Neuronal stem cell (in vitro differentiated cells): ENCODE data around the gene FGF3.
A peak's percentile ranks its signal among the peaks of the same experiment; 100 is the strongest.

Source experiments
- DNase-seq: peaks from one replicate; pipeline ENCODE4 v3.0.0-alpha.2; 2013; ENCODE audit warnings: low spot score
- H2AFZ ChIP-seq: one replicate; pipeline ENCODE4 v1.6.1; 2013; ENCODE audit warnings: mild to moderate bottlenecking, low read length, inconsistent platforms
- H2AK5ac ChIP-seq: 2 replicates; pipeline ENCODE4 v1.6.1; 2013; ENCODE audit warnings: low read depth, mild to moderate bottlenecking, inconsistent platforms, low read length, moderate library complexity, mixed read lengths
- H2BK120ac ChIP-seq: 2 replicates; pipeline ENCODE4 v1.6.1; 2013; ENCODE audit warnings: low read depth, mild to moderate bottlenecking, inconsistent platforms, low read length, moderate library complexity, mixed read lengths
- H2BK12ac ChIP-seq: one replicate; pipeline ENCODE4 v1.6.1; 2013; ENCODE audit warnings: low read length, inconsistent platforms
- H2BK15ac ChIP-seq: 2 replicates; pipeline ENCODE4 v1.6.1; 2013; ENCODE audit warnings: mild to moderate bottlenecking, low read length, inconsistent platforms, mixed read lengths
- H2BK5ac ChIP-seq: one replicate; pipeline ENCODE4 v1.6.1; 2013; ENCODE audit warnings: inconsistent platforms, mild to moderate bottlenecking, low read length, moderate library complexity
- H3K14ac ChIP-seq: one replicate; pipeline ENCODE4 v1.6.1; 2013; ENCODE audit warnings: low read length, inconsistent platforms
- H3K18ac ChIP-seq: 2 replicates; pipeline ENCODE4 v1.6.1; 2013; ENCODE audit warnings: low read length, inconsistent platforms
- H3K23ac ChIP-seq: 2 replicates; pipeline ENCODE4 v1.6.1; 2013; ENCODE audit warnings: low read depth, mild to moderate bottlenecking, mixed read lengths, low read length, inconsistent platforms; ENCODE audit not compliant: poor library complexity
- H3K27ac ChIP-seq: replicated peaks from 3 replicates; pipeline ENCODE4 v1.5.1; 2013; ENCODE audit warnings: low read length, inconsistent platforms
- H3K27me3 ChIP-seq, 3 experiments: 2 replicates each; pipeline ENCODE4 v1.6.1; 2013; ENCODE audit warnings: low read length in 3 of 3, mild to moderate bottlenecking in 2 of 3, inconsistent platforms in 1 of 3, low read depth in 1 of 3, mixed read lengths in 1 of 3, moderate library complexity in 1 of 3; ENCODE audit not compliant: control insufficient read depth in 3 of 3, insufficient read depth in 3 of 3
- H3K36me3 ChIP-seq, 2 donors: replicated peaks in 1 of 2; 2 replicates each; pipeline ENCODE4 v1.6.1; 2013; ENCODE audit warnings: low read length in 2 of 2; ENCODE audit not compliant: control insufficient read depth in 2 of 2, insufficient read depth in 2 of 2
- H3K4ac ChIP-seq: 2 replicates; pipeline ENCODE4 v1.6.1; 2013; ENCODE audit warnings: inconsistent platforms, mild to moderate bottlenecking, low read length, moderate library complexity
- H3K4me1 ChIP-seq, 2 donors: 1 replicate in 1 of 2; 2 replicates in 1 of 2; pipeline ENCODE4 v1.6.1; 2013; ENCODE audit warnings: low read length in 2 of 2, low read depth in 1 of 2; ENCODE audit not compliant: control insufficient read depth in 2 of 2, insufficient read depth in 1 of 2
- H3K4me2 ChIP-seq: one replicate; pipeline ENCODE4 v1.6.1; 2013; ENCODE audit warnings: mild to moderate bottlenecking, low read length, inconsistent platforms; ENCODE audit not compliant: insufficient read depth, poor library complexity, severe bottlenecking
- H3K4me3 ChIP-seq, 2 donors: 2 replicates each; pipeline ENCODE4 v1.5.1; 2013; ENCODE audit warnings: low read length in 2 of 2, mild to moderate bottlenecking in 2 of 2, inconsistent platforms in 1 of 2, moderate library complexity in 1 of 2
- H3K79me1 ChIP-seq: one replicate; pipeline ENCODE4 v1.6.1; 2013; ENCODE audit warnings: low read depth, mild to moderate bottlenecking, inconsistent platforms, low read length, moderate library complexity
- H3K9ac ChIP-seq: one replicate; pipeline ENCODE4 v1.6.1; 2013; ENCODE audit warnings: mild to moderate bottlenecking, low read depth, low read length, inconsistent platforms; ENCODE audit not compliant: poor library complexity
- H3K9me3 ChIP-seq, 2 donors: replicated peaks in 1 of 2; 2 replicates each; pipeline versions ENCODE3 to v1.6.1; 2013; ENCODE audit warnings: low read length in 2 of 2, mild to moderate bottlenecking in 2 of 2, inconsistent platforms in 1 of 2, low read depth in 1 of 2, mixed read lengths in 1 of 2, moderate library complexity in 1 of 2; ENCODE audit not compliant: control insufficient read depth in 2 of 2, insufficient read depth in 1 of 2
- H4K8ac ChIP-seq: one replicate; pipeline ENCODE4 v1.6.1; 2013; ENCODE audit warnings: low read depth, mild to moderate bottlenecking, inconsistent platforms, low read length, moderate library complexity
- H4K91ac ChIP-seq: one replicate; pipeline ENCODE4 v1.6.1; 2013; ENCODE audit warnings: low read length, low read depth, mild to moderate bottlenecking, inconsistent platforms; ENCODE audit not compliant: poor library complexity
- WGBS, 2 donors: extraction: QIAGEN DNeasy Blood & Tissue Kit; methylation state at CpG; one replicate each; pipeline ENCODE4 v1.1.7; 2013; ENCODE audit warnings: missing lambda C conversion rate in 2 of 2, mixed read lengths in 1 of 2; ENCODE audit not compliant: insufficient read length in 2 of 2, insufficient replicate concordance in 1 of 2; ENCODE audit errors: extremely low coverage in 2 of 2; 5-methylcytosine and 5-hydroxymethylcytosine counted together

FGF3 gene

GRCh38 chr11:69791276-69792180, 27.7 kb downstream of the FGF3 start:
- Histone ChIP-seq H3K23ac (peak overlapping the region; percentile 27), H4K91ac (no peak overlapping the region), H3K4ac (no peak overlapping the region), H3K14ac (peak overlapping the region; percentile 73), H2AK5ac (peak overlapping the region; percentile 12), H2BK120ac (no peak overlapping the region), H3K4me2 (no peak overlapping the region), H2BK12ac (no peak overlapping the region), H3K4me3 (no peak overlapping the region), H2BK15ac (no peak overlapping the region), H3K9me3 (no peaks in the 10 kb centered on the region), H3K36me3 (no peaks in the 10 kb centered on the region), H3K18ac (peak overlapping the region; percentile 55), H3K27ac (no peak overlapping the region), H3K9ac (peak overlapping the region; percentile 57), H4K8ac (no peak overlapping the region), H2AFZ (no peak overlapping the region), H2BK5ac (peak overlapping the region; percentile 10), H3K27me3 (peaks cover 0 to 24% (median 2%) of the 10 kb centered on the region in 3 experiments), H3K79me1 (peaks cover 5% of the 10 kb centered on the region), H3K4me1 (peaks cover 0 to 5% of the 10 kb centered on the region in 2 donors)
- WGBS, 2 donors: no CpG with 5 or more reads among the region's 25 CpGs
- DNase-seq: no peak

- Histone ChIP-seq H2BK15ac (peak overlapping the region; percentile 38), H2BK5ac (no peak overlapping the region), H4K8ac (peak overlapping the region; percentile 17), H3K4ac (no peak overlapping the region), H3K4me1 (peaks cover 0 to 5% of the 10 kb centered on the region in 2 donors), H2BK12ac (peak overlapping the region; percentile 49), H3K18ac (peak overlapping the region; percentile 57), H3K27me3 (peaks cover 0 to 24% (median 2%) of the 10 kb centered on the region in 3 experiments), H2BK120ac (no peak overlapping the region), H3K79me1 (peaks cover 5% of the 10 kb centered on the region), H3K36me3 (no peaks in the 10 kb centered on the region), H3K14ac (no peak overlapping the region), H3K23ac (no peak overlapping the region), H2AK5ac (no peak overlapping the region), H2AFZ (no peak overlapping the region), H3K9ac (peak overlapping the region; percentile 21), H4K91ac (no peak overlapping the region), H3K4me2 (no peak overlapping the region), H3K4me3 (no peak overlapping the region), H3K9me3 (no peaks in the 10 kb centered on the region), H3K27ac (no peak overlapping the region)
- no peak for DNase-seq
- WGBS, 2 donors: no CpG with 5 or more reads among the region's 11 CpGs
Observed at GRCh38 chr11:69788956-69789355, 30.3 kb downstream of the FGF3 start.

DNA sequence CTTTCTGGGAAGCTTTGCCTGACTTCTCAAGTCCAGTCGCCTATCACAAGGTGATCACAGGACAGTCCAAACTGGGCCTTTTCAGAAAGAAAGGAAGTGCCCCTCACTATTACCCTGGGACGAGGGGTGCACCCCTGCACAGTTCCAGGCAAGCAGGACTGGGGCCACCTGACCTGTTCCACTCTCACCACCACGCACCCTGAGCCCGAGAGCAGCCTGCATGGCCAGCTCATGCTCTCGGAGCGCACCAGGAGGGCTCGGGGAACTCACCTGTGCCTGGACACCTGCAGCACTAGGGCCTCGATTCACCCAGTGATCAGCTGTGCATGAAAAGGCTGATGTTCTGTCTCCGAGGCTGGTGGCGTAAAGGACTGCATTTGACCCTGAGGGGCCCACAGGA, 31.3 kb downstream of the FGF3 start:
- H3K27ac ChIP-seq: no peak overlapping the region
- peak overlapping the region; percentile 44 for H3K9ac ChIP-seq
- H2BK12ac ChIP-seq: peak overlapping the region; percentile 41
- peak overlapping the region; percentile 91 for H3K23ac ChIP-seq
- H2BK15ac ChIP-seq: peak overlapping the region; percentile 43
- no CpG with 5 or more reads among the region's 10 CpGs for WGBS, 2 donors
- H3K36me3 ChIP-seq: no peaks in the 10 kb centered on the region
- peak overlapping the region; percentile 53 for H3K4ac ChIP-seq
- H3K27me3 ChIP-seq: peaks cover 0 to 24% (median 2%) of the 10 kb centered on the region in 3 experiments
- no peak overlapping the region for H4K8ac ChIP-seq
- peak overlapping the region; percentile 94 for H2BK120ac ChIP-seq
- H3K4me3 ChIP-seq: no peak overlapping the region
- peaks cover 4% of the 10 kb centered on the region for H3K79me1 ChIP-seq
- H2BK5ac ChIP-seq: no peak overlapping the region
- H3K9me3 ChIP-seq: no peaks in the 10 kb centered on the region
- H3K18ac ChIP-seq: peak overlapping the region; percentile 48
- DNase-seq: no peak
- peaks cover 0 to 5% of the 10 kb centered on the region in 2 donors for H3K4me1 ChIP-seq
- H4K91ac ChIP-seq: no peak overlapping the region
- no peak overlapping the region for H2AFZ ChIP-seq
- H3K14ac ChIP-seq: no peak overlapping the region
- H3K4me2 ChIP-seq: no peak overlapping the region
- peak overlapping the region; percentile 53 for H2AK5ac ChIP-seq

DNA sequence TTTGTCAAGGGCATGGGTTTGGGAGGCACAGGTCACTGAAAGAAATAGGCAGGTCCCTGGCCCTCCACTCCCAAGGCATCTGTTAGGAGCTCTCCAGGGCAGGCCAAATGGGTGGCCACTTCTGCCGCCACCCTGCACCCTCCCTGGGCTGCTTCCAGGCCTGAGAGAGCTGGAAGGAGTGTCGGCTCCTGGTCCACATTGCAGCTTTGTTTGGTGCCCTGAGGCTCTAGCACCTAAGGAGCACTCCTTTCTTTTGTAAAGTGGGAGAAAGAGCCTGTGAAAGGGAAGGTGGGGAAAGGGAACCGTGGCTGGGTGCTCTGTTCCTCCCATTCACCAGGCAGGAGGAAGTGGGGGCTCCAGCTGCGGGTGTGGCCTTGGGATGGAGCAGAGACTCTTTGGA, 31.8 kb downstream of the FGF3 start:
- Histone ChIP-seq H3K4me3 (no peak overlapping the region), H3K23ac (peak overlapping the region; percentile 91), H3K4me2 (no peak overlapping the region), H3K4me1 (peaks cover 0 to 4% of the 10 kb centered on the region in 2 donors), H3K36me3 (no peaks in the 10 kb centered on the region), H2AK5ac (peak overlapping the region; percentile 53), H2BK15ac (peak overlapping the region; percentile 43), H3K18ac (no peak overlapping the region), H3K9me3 (no peaks in the 10 kb centered on the region), H3K14ac (no peak overlapping the region), H2BK12ac (no peak overlapping the region), H3K27ac (no peak overlapping the region), H3K79me1 (peaks cover 2% of the 10 kb centered on the region), H3K9ac (no peak overlapping the region), H4K91ac (no peak overlapping the region), H2BK120ac (no peak overlapping the region), H3K27me3 (peaks cover 0 to 24% (median 2%) of the 10 kb centered on the region in 3 experiments), H3K4ac (peak overlapping the region; percentile 53), H2AFZ (no peak overlapping the region), H4K8ac (no peak overlapping the region), H2BK5ac (no peak overlapping the region)
- WGBS, 2 donors: no CpG with 5 or more reads among the region's 4 CpGs
- no peak for DNase-seq
